NCI-H345 treated with DMSO at 0.1 percent for 48 hours (cell line): ENCODE measurements around the gene FLNA.
A peak's percentile ranks its signal among the peaks of the same experiment; 100 is the strongest.

Experiments used
- DNase-seq: peaks from one replicate; lab custom pipeline; 2025; ENCODE audit not compliant: unreplicated experiment; lab: John Stamatoyannopoulos, UW

The FLNA gene

GRCh38 chrX:154375156-154375504, 696 bp upstream of the FLNA start:
- DNase-seq = no peak

GRCh38 chrX:154373340-154374306, 811 bp downstream of the FLNA start:
- DNase-seq = peak; percentile 54

DNA sequence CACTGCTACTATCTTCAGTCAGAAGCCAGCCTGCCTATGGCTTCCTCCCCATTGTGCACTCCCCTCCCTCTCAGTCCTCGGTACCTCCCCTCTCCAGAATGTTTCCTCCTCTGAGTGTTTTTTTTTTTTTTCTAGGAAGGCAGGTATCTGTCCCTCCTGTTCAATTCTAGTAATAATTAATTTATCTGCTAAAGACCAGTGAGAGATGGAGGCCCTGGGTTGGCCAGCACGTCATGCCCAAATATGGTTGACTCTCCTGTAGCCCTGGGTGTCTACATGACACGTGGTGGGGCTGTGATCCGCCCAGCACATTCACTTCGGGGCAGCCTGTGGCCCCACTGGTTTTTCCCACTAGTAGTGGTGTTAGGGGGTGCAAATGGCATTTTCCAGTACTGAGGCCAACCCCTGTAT, 1.8 kb downstream of the FLNA start:
- no peak for DNase-seq

DNA sequence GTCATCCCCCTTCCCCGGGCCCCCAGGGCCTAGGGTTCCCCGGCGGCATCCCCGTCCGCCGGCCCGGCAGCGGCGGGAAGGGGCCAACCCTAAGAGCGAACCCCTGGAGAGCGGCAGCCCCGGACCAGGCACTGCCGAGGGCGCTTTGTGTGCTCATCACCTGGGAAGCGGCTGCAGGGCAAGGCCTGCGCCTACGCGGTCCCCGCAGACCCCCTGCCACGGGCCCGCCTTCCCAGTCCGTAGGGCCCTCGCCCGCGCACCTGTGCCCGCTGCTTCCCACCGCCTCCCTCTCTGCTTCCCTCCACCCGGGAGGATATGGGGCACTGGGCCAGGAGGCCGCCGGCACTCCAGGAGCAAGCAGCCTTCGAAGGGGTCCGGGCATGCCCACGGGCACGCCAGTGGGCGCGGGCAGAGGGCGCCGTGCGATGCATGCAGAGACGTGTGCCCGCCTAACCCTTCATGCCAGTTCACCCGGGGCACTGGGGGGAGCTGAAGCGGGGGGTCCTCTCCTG, 2.6 kb downstream of the FLNA start:
- no peak for DNase-seq

DNA sequence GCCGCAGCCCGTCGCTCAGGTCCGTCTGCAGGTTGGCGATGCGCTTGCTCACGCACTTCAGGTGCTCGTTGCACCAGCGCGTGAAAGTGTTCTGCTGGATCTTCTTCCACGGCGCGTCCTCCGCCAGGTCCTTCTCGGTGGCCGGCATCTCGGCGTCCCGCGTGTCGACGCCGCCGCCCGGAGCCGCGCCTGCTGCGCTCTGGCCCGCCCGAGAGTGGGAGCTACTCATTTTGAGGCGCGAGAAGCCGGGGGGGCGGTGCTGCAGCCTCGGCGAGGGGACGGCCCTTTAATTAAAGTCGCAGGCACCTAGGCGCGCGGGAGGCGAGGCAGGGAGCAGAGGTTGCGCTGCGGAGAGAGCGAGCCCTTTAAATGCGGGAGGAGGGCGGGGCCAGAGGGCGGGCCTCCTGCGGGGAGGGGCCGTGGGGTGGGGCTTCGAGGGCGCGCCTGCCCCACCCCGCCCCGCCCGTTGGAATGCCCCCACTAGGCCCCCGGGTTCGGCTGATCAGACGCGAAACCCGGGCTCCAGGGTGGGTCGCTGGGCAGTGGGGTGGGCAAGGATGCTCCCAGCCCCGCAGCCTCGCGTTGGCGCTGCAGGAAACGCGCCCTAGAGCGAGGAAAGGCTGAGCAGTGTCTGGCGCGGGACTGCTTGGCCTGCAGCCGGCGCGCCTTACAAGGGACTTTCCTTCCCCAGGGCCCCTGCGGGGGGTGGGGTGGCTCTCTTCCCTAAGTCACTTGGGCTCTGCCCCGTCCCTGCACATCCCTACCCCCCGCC, 3.2 kb downstream of the FLNA start:
- DNase-seq = peak; percentile 83

- no peak for DNase-seq
Measured at GRCh38 chrX:154370300-154371016, 4.0 kb downstream of the FLNA start.

- no peak for DNase-seq
Measured at GRCh38 chrX:154369449-154370299, 4.8 kb downstream of the FLNA start.

DNA sequence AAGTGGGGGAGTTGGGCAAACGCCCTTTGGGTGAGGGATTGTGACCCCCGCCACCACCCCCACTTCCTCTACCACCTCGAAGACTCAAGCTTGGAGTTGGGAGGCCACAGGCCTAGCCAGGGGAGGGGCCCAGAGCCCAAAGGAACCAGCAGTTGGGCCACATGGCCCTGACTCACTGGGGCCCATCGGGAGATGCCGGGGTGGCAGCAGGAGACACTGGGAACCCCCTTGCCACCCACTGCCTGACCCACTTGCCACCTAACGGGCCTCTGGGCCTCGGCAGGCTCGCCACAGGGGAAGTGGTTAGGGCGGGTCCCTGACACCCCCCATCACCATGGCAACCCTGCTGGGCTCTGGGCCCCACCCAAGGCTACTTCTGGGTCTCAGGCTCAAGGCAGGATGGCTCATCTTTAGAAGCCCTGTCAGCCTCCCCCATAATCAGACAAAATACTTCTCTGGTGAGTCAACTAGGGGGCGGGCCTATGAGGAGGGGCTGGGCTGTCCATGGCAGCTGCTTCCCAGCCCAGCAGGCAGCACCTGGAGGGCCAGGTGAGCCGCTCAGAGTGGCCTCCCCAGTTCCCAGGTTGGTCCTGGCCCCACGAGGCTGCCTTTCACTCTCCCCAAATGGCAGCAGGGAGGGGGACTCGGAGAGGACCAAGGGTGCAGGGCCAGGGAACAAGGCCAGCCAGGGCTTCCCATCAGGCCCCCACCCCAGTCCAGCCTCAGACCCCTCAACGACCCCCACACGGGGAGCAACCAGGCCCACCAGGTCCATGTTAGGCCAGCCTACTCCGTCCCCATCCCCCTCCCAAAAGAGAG, 5.6 kb downstream of the FLNA start:
- peak; percentile 29 for DNase-seq

DNA sequence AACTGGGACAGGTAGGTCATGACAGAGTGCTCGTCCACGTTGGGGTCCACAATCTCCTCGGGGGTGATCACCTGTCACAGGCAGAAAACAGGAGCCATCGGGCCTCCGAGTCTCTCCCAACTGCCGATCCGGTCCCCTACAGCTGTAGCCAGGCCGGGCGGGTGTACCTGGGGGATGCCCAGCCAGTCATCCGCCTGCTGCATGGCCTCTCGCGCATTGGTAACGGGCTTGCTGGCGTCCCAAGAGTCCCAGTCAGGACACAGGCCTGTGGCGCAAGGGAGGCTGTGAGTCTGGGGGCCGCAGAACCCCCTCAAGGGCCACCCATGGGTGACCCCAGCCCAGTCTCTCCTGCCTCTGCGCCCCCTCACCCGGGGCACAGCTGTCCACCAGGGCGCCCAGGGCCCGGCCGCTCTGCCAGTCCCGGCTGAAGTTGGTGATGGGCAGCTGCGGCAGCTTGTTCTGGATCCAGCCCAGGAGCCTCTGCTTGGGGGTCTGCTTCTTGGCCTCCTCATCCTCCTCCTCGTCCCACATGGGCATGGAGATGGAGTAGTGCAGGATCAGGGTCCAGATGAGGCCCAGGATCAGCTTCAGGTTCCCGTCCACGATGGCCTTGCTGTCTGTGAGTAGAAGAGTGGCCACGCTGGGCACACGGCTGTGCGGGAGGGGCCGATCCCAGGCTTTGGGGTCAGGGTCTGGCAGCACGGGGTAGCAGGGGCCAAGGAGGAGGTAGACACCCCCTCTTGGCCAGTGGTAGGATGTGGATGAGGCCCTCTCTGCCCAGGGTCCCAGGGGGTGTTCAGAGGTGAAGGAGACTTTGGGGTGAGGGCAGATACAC, 6.7 kb downstream of the FLNA start:
- DNase-seq = no peak

DNA sequence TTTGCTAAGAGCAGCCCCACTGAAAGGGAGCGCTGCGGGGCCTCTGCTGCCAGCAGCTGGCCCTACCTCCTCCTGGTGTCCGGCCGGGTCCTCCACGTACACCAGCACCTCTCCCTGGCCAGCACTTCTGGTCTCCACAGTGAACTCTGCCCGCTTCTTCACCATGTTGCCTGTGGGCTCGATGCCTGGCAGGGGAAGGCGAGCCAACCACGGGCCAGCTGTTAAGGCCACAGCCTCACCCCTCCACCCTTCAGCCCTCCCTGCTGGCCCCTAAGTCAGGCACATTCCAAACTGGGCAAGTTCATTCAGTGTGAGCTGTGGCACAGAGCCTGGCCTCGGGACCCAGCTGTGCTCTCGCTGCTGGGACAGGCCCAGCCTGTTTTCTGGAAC, 7.8 kb downstream of the FLNA start:
- DNase-seq = no peak

DNA sequence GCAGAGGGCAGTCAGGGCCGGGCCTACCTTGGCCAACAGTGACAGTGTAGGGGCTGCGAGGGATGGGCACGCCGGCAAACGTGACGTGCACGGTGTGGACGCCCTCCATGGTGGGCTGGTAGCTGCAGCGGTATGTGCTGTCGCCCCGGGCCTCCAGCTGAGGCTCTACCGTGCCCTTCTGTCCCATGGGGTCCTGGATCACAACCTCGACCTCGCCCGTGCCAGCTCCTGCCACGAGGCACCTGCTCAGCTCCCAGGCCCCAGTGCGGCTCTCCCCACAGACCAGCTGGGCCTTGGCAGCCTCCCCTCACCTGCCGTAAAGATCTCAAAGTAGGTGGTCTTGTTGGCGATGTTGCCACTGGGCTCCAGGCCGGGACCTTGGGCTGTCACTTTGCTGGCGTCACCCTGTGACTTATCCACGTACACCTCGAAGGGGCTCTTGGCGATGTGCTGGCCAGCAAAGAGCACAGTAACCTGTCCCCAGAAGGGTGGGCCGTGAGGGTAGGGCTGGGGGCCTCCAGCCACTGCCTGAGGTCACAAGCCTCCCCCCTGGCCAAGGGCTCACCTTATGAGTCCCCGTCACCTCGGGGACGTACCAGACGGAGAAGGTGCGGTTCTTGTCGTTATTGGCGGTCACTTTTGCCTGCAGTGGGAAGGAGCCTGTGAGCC, 8.3 kb downstream of the FLNA start:
- no peak for DNase-seq

GRCh38 chrX:154365052-154365600, 9.3 kb downstream of the FLNA start:
- no peak for DNase-seq

GRCh38 chrX:154363706-154364439, 10.6 kb downstream of the FLNA start:
- no peak for DNase-seq

DNA sequence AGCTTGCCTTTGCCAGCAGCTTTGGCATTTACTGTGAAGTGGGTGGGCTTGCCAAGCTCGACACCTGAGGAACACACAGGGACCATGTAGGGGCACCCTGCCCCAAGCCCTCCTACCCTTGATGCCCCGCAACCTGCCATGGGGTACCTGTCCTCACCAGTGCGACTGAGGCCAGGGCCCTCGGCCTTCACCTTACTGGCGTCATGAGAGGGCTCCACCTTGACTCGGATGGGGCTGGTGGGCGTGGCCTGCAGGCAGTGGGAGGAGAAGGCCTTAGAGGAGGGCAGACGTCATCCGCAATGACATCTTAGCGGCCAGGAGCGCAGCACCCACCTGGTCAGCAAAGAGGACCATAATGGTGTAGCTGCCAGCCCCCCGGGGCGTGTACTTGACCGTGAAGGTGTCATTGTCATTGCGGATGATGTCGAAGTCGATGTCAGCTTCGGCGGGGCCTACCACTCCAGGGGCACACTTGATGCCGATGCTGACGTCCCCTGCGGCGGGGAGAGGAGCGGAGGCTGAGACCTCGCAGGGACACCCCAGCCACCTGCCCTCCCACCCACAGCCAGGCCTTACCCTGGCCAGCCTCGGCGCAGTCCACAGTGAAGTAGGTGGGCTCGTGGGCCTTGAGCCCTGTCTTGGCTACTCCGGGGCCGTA, 12.2 kb downstream of the FLNA start:
- no peak for DNase-seq

- no peak for DNase-seq
Measured at GRCh38 chrX:154360155-154360713, 14.2 kb downstream of the FLNA start.
